IMR-90 (cell line): ENCODE measurements around the gene SAMD5. TPM values are rescaled to one million over a fixed set of nuclear protein-coding genes. Genes with fewer than 3 reads are reported as not detected.

Source experiments
- ATAC-seq: fragments of 200-7000 bp; cut with Tn5 transposase; 2 replicates; pipeline ENCODE4 v1.9.1; 2020; ENCODE audit warnings: low read depth, mild to moderate bottlenecking, moderate library complexity
- BruUV-seq: library from RNA; stranded (reverse); fragments of 400-500 nt; replicated peaks from 2 replicates; lab custom pipeline; 2021; lab: Mats Ljungman, UMichigan
- CTCF ChIA-PET: fragments of 300-600 bp; formaldehyde crosslinking; extraction: SDS; loops from one replicate; lab custom pipeline; 2021; ENCODE audit warnings: antibody characterized with exemption; lab: Yijun Ruan, JAX
- POLR2A ChIA-PET: fragments of 300-600 bp; sonication (Branson Sonifier 250); formaldehyde crosslinking; loops from one replicate; lab custom pipeline; 2022; ENCODE audit warnings: antibody characterized with exemption; ENCODE audit not compliant: unreplicated experiment; lab: Charles Lee
- DNase-seq: peaks from one replicate; pipeline ENCODE4 v3.0.0; 2013
- H2AFZ ChIP-seq: replicated peaks from 2 replicates; pipeline ENCODE3; 2013; ENCODE audit warnings: low read length, mild to moderate bottlenecking; ENCODE audit not compliant: poor library complexity
- H2AK5ac ChIP-seq: 2 replicates; pipeline ENCODE4 v1.6.1; 2013; ENCODE audit warnings: low read depth, low read length, inconsistent platforms
- H2AK9ac ChIP-seq: replicated peaks from 2 replicates; pipeline ENCODE3; 2013; ENCODE audit warnings: mild to moderate bottlenecking, low read depth, low read length, moderate library complexity; ENCODE audit not compliant: poor library complexity
- H2BK120ac ChIP-seq: 2 replicates; pipeline ENCODE4 v1.6.1; 2013; ENCODE audit warnings: low read depth, low read length, inconsistent platforms
- H2BK15ac ChIP-seq: 3 replicates; pipeline ENCODE4 v1.6.1; 2013; ENCODE audit warnings: low read depth, low read length, inconsistent platforms
- H2BK20ac ChIP-seq: 2 replicates; pipeline ENCODE4 v1.6.1; 2013; ENCODE audit warnings: low read depth, mild to moderate bottlenecking, inconsistent platforms, low read length, moderate library complexity
- H2BK5ac ChIP-seq: 2 replicates; pipeline ENCODE4 v1.6.1; 2013; ENCODE audit warnings: mild to moderate bottlenecking, low read depth, low read length, inconsistent platforms; ENCODE audit not compliant: poor library complexity, severe bottlenecking
- H3K14ac ChIP-seq: replicated peaks from 2 replicates; pipeline ENCODE4 v1.6.1; 2013; ENCODE audit warnings: low read depth, low read length, inconsistent platforms
- H3K18ac ChIP-seq: 2 replicates; pipeline ENCODE4 v1.6.1; 2013; ENCODE audit warnings: low read depth, low read length, control low read depth
- H3K23ac ChIP-seq: 2 replicates; pipeline ENCODE4 v1.6.1; 2013; ENCODE audit warnings: low read depth, low read length, inconsistent platforms
- H3K27ac ChIP-seq: 2 replicates; pipeline ENCODE4 v1.5.1; 2013; ENCODE audit warnings: mild to moderate bottlenecking, control low read depth, low read length; ENCODE audit not compliant: insufficient read depth
- H3K27me3 ChIP-seq: 2 replicates; pipeline ENCODE4 v1.6.1; 2013; ENCODE audit warnings: low read length; ENCODE audit not compliant: control insufficient read depth, insufficient read depth
- H3K36me3 ChIP-seq: 2 replicates; pipeline ENCODE4 v1.6.1; 2013; ENCODE audit warnings: low read length, mixed read lengths; ENCODE audit not compliant: control insufficient read depth, insufficient read depth
- H3K4ac ChIP-seq: 2 replicates; pipeline ENCODE4 v1.6.1; 2013; ENCODE audit warnings: low read depth, low read length, inconsistent platforms
- H3K4me1 ChIP-seq: 2 replicates; pipeline ENCODE4 v1.6.1; 2013; ENCODE audit warnings: low read length, mixed read lengths; ENCODE audit not compliant: control insufficient read depth, insufficient read depth
- H3K4me2 ChIP-seq: 2 replicates; pipeline ENCODE4 v1.6.1; 2013; ENCODE audit warnings: low read depth, mild to moderate bottlenecking, control low read depth, low read length, moderate library complexity
- H3K4me3 ChIP-seq: 2 replicates; pipeline ENCODE4 v1.5.1; 2013; ENCODE audit warnings: low read depth, mild to moderate bottlenecking, control low read depth, low read length, moderate library complexity; ENCODE audit not compliant: insufficient read depth
- H3K56ac ChIP-seq: 2 replicates; pipeline ENCODE4 v1.6.1; 2013; ENCODE audit warnings: low read length, inconsistent platforms; ENCODE audit not compliant: insufficient read depth; ENCODE audit errors: extremely low read depth
- H3K79me1 ChIP-seq, 2 experiments: 2 replicates each; pipeline ENCODE4 v1.6.1; 2013; ENCODE audit warnings: low read length in 2 of 2, inconsistent platforms in 1 of 2, low read depth in 1 of 2
- H3K9ac ChIP-seq: 2 replicates; pipeline ENCODE4 v1.6.1; 2013; ENCODE audit warnings: low read depth, low read length, control low read depth
- H3K9me1 ChIP-seq: 2 replicates; pipeline ENCODE4 v1.6.1; 2013; ENCODE audit warnings: low read length, inconsistent platforms; ENCODE audit not compliant: insufficient read depth
- H3K9me3 ChIP-seq: 2 replicates; pipeline ENCODE4 v1.6.1; 2013; ENCODE audit warnings: low read length; ENCODE audit not compliant: control insufficient read depth, insufficient read depth
- H4K20me1 ChIP-seq: 2 replicates; pipeline ENCODE4 v1.6.1; 2013; ENCODE audit warnings: low read length, inconsistent platforms; ENCODE audit not compliant: insufficient read depth
- H4K5ac ChIP-seq: 2 replicates; pipeline ENCODE4 v1.6.1; 2013; ENCODE audit warnings: mild to moderate bottlenecking, low read depth, low read length, control low read depth
- H4K8ac ChIP-seq, 2 experiments: 2 replicates each; pipeline ENCODE4 v1.6.1; 2013; ENCODE audit warnings: low read depth in 2 of 2, low read length in 2 of 2, control low read depth in 1 of 2, inconsistent platforms in 1 of 2
- H4K91ac ChIP-seq: 2 replicates; pipeline ENCODE4 v1.6.1; 2013; ENCODE audit warnings: low read depth, low read length, inconsistent platforms; ENCODE audit not compliant: insufficient read depth
- BHLHE40 ChIP-seq: fragments of 150-350 bp; IDR thresholded peaks from 2 replicates; pipeline ENCODE4 v1.6.1; 2016; ENCODE audit warnings: mild to moderate bottlenecking, low read depth, low read length
- CEBPB ChIP-seq: IDR thresholded peaks from 2 replicates; pipeline ENCODE4 v1.6.1; 2012; ENCODE audit warnings: low read depth, low read length, improper control_type of control experiment
- CHD1 ChIP-seq: IDR thresholded peaks from 2 replicates; pipeline ENCODE4 v1.6.1; 2012; ENCODE audit warnings: low read depth, low read length, improper control_type of control experiment
- FOS ChIP-seq: fragments of 150-350 bp; IDR thresholded peaks from 2 replicates; pipeline ENCODE4 v1.6.1; 2016; ENCODE audit warnings: low read depth, low read length
- MAFK ChIP-seq: IDR thresholded peaks from 2 replicates; pipeline ENCODE4 v1.6.1; 2012; ENCODE audit warnings: low read depth, low read length, improper control_type of control experiment
- MAZ ChIP-seq: IDR thresholded peaks from 2 replicates; pipeline ENCODE4 v1.6.1; 2012; ENCODE audit warnings: low read depth, mild to moderate bottlenecking, low read length, improper control_type of control experiment, moderate library complexity, borderline replicate concordance
- MXI1 ChIP-seq: IDR thresholded peaks from 2 replicates; pipeline ENCODE4 v1.6.1; 2012; ENCODE audit warnings: low read depth, mild to moderate bottlenecking, low read length, moderate library complexity, borderline replicate concordance
- NFE2L2 ChIP-seq: fragments of 150-350 bp; IDR thresholded peaks from 2 replicates; pipeline ENCODE4 v1.6.1; 2016; ENCODE audit warnings: low read depth, mild to moderate bottlenecking, low read length
- POLR2A ChIP-seq: IDR thresholded peaks from 2 replicates; pipeline ENCODE4 v1.6.1; 2012; ENCODE audit warnings: mild to moderate bottlenecking, low read depth, low read length
- RAD21 ChIP-seq: IDR thresholded peaks from 2 replicates; pipeline ENCODE4 v1.6.1; 2012; ENCODE audit warnings: low read length, improper control_type of control experiment
- RCOR1 ChIP-seq: IDR thresholded peaks from 2 replicates; pipeline ENCODE4 v1.6.1; 2012; ENCODE audit warnings: mild to moderate bottlenecking, low read length, improper control_type of control experiment; ENCODE audit not compliant: insufficient replicate concordance
- RFX5 ChIP-seq: IDR thresholded peaks from 2 replicates; pipeline ENCODE4 v1.8.0; 2012; ENCODE audit warnings: low read depth, mild to moderate bottlenecking, low read length, moderate library complexity
- SMC3 ChIP-seq: fragments of 150-350 bp; IDR thresholded peaks from 2 replicates; pipeline ENCODE4 v1.6.1; 2016; ENCODE audit warnings: low read depth, mild to moderate bottlenecking, antibody characterized with exemption, low read length, moderate library complexity
- WGBS, 2 experiments: methylation state at CpG; one replicate each; pipeline versions ENCODE4 v1.1.5 to v1.1.7; 2013; ENCODE audit warnings: missing lambda C conversion rate in 2 of 2; ENCODE audit not compliant: insufficient read length in 1 of 2; ENCODE audit errors: extremely low coverage in 2 of 2; 5-methylcytosine and 5-hydroxymethylcytosine counted together
- dilution Hi-C: fragments of 300-500 bp; cut with HindIII; formaldehyde crosslinking; loops from one replicate; pipeline ENCODE4 v1.14.3; 2018; ENCODE audit warnings: low sequenced_read_pairs; ENCODE audit not compliant: unreplicated experiment
- in situ Hi-C: fragments of 300-500 bp; cut with MboI; formaldehyde crosslinking; loops from 3 replicates; pipeline ENCODE4 v1.14.3; 2019; ENCODE audit warnings: low sequenced_read_pairs, inconsistent platforms, mixed read lengths
- intact Hi-C: fragments of 100-400 bp; cut with micrococcal nuclease; formaldehyde crosslinking; loops from 2 replicates; pipeline ENCODE4 v1.10.0; 2022
- polyA plus RNA-seq, 3 experiments: library from polyadenylated mRNA; depleted of rRNA; stranded (reverse); fragments of >200 nt; gene quantifications; 2 replicates each; pipeline ENCODE4 v1.2.3, GENCODE V29; 2012; ENCODE audit warnings: low replicate concordance in 1 of 3
- total RNA-seq: library from RNA; depleted of rRNA; stranded (reverse); fragments of >200 nt; gene quantifications from 2 replicates; pipeline ENCODE4 v1.2.3, GENCODE V29; 2012
- TF ChIP-seq, protein P1 (sequence below): conservative IDR thresholded peaks from 2 replicates; pipeline ENCODE4 v1.5.1; 2012; ENCODE audit warnings: mild to moderate bottlenecking, low read depth, low read length, improper control_type of control experiment
- TF ChIP-seq, protein P2 (sequence below): fragments of 150-350 bp; IDR thresholded peaks from 2 replicates; pipeline ENCODE4 v1.6.1; 2016; ENCODE audit warnings: low read depth, mild to moderate bottlenecking, low read length, moderate library complexity, borderline replicate concordance

Gene SAMD5
- total and polyA plus RNA-seq, 2 of the 4 experiments (the other 2 are of a cell fraction), result 1.0 to 1.6 TPM

DNA sequence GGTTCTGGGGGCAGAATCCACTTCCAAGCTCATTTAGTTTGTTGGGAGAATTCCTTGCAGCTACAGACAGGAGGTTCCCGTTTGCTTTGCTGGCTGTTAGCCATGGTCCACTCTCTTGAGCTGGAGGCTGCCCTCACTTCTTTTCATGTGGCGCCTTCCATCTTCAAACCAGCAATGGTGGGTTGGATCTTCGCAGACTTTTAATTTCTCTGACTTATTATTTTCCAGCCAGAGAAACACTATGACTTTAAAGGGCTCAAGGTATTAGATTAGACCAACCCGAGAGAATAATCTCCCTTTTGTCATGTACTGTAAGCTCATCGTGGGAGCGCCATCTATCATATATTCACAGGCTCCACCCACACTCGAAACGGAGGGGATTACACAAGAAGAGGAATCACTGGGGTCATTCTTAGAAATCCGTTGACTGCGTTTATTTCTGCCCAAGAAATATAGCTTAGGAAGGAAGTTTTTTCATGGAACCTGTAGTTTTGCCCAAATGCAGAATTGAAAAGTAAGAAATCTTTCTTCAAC, 38.9 kb downstream of the SAMD5 start:
- in situ Hi-C loops, result no loop called here
- H3K14ac ChIP-seq, result no peak overlapping the region

More for the DNA sequence above, 38.9 kb downstream of the SAMD5 start:
- ATAC-seq, result no peak
- Histone ChIP-seq H3K23ac (no peak overlapping the region), H3K18ac (no peak overlapping the region), H3K36me3 (no peaks in the 10 kb centered on the region), H2BK20ac (no peak overlapping the region), H3K56ac (no peak overlapping the region), H4K91ac (no peak overlapping the region), H4K20me1 (no peaks in the 10 kb centered on the region), H2BK120ac (no peak overlapping the region), H4K5ac (no peak overlapping the region), H3K27me3 (no peaks in the 10 kb centered on the region), H3K9me3 (no peaks in the 10 kb centered on the region), H3K9me1 (0 out of 2 replicates have a peak, but pooled peaks cover 3% of the 10 kb centered on the region), H3K79me1 (no peaks in the 10 kb centered on the region), H4K8ac (no peak overlapping the region), H3K4ac (no peak overlapping the region), H3K4me3 (no peak overlapping the region), H3K27ac (no peak overlapping the region), H2BK15ac (no peak overlapping the region), H2AFZ (no peak overlapping the region), H3K4me1 (peaks cover 3% of the 10 kb centered on the region), H2AK9ac (no peak overlapping the region), H3K4me2 (no peak overlapping the region), H3K9ac (no peak overlapping the region), H2AK5ac (no peak overlapping the region), H2BK5ac (no peak overlapping the region)
- dilution Hi-C loops (no loop called here), intact Hi-C loops (no loop called here)
- ChIA-PET POLR2A (no interaction called here), CTCF (no interaction called here)
- no CpG with 5 or more reads among the region's 10 CpGs for WGBS, 2 experiments
- BruUV-seq, result no TSS peak
- no peak for DNase-seq
- TF ChIP-seq POLR2A (no peak), SMC3 (no peak), MXI1 (no peak), RCOR1 (no peak), RFX5 (no peak), RAD21 (no peak), BHLHE40 (no peak), CHD1 (no peak), MAFK (no peak), NFE2L2 (no peak), CEBPB (no peak), MAZ (no peak), FOS (no peak)
- TF ChIP-seq, protein P1, sequence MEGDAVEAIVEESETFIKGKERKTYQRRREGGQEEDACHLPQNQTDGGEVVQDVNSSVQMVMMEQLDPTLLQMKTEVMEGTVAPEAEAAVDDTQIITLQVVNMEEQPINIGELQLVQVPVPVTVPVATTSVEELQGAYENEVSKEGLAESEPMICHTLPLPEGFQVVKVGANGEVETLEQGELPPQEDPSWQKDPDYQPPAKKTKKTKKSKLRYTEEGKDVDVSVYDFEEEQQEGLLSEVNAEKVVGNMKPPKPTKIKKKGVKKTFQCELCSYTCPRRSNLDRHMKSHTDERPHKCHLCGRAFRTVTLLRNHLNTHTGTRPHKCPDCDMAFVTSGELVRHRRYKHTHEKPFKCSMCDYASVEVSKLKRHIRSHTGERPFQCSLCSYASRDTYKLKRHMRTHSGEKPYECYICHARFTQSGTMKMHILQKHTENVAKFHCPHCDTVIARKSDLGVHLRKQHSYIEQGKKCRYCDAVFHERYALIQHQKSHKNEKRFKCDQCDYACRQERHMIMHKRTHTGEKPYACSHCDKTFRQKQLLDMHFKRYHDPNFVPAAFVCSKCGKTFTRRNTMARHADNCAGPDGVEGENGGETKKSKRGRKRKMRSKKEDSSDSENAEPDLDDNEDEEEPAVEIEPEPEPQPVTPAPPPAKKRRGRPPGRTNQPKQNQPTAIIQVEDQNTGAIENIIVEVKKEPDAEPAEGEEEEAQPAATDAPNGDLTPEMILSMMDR, result no peak
- TF ChIP-seq, protein P2, sequence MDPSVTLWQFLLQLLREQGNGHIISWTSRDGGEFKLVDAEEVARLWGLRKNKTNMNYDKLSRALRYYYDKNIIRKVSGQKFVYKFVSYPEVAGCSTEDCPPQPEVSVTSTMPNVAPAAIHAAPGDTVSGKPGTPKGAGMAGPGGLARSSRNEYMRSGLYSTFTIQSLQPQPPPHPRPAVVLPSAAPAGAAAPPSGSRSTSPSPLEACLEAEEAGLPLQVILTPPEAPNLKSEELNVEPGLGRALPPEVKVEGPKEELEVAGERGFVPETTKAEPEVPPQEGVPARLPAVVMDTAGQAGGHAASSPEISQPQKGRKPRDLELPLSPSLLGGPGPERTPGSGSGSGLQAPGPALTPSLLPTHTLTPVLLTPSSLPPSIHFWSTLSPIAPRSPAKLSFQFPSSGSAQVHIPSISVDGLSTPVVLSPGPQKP, result no peak
